ENCODE measurements around the gene MARCHF7.
"Not testable (repeated sequence)": the region's sequence is repeated elsewhere in the genome, so short reads cannot be mapped to it uniquely, and the experiment has no call there.

Gene MARCHF7

GRCh38 chr2:159714247-159714930 is 2.1 kb downstream of the MARCHF7 start:
- no peak for DNase-seq (ENCODE audit: low read depth, low spot score)
- no peak overlapping the region; the same call in 1 of the 2 replicates for H3K4me3 ChIP-seq (ENCODE audit: low read length)

GRCh38 chr2:159715451-159715850 is 3.1 kb downstream of the MARCHF7 start:
- DNase-seq (ENCODE audit: low read depth, low spot score), result no peak
- no peak overlapping the region for H3K4me3 ChIP-seq (ENCODE audit: low read length)

GRCh38 chr2:159716409-159716808 is 4.1 kb downstream of the MARCHF7 start:
- not testable (repeated sequence) for H3K4me3 ChIP-seq (ENCODE audit: low read length); DNase-seq (ENCODE audit: low read depth, low spot score)

GRCh38 chr2:159716857-159717256 is 4.6 kb downstream of the MARCHF7 start:
- no peak overlapping the region for H3K4me3 ChIP-seq (ENCODE audit: low read length)
- DNase-seq (ENCODE audit: low read depth, low spot score), result no peak

GRCh38 chr2:159720676-159721075 is 8.4 kb downstream of the MARCHF7 start:
- no peak for DNase-seq (ENCODE audit: low read depth, low spot score)
- H3K4me3 ChIP-seq (ENCODE audit: low read length), result no peak overlapping the region

- H3K4me3 ChIP-seq (ENCODE audit: low read length), result no peak overlapping the region
- no peak for DNase-seq (ENCODE audit: low read depth, low spot score)
These were observed 10.3 kb downstream of the MARCHF7 start for GRCh38 chr2:159722580-159722979.

GRCh38 chr2:159724795-159725572 is 12.7 kb downstream of the MARCHF7 start:
- DNase-seq (ENCODE audit: low read depth, low spot score); H3K4me3 ChIP-seq (ENCODE audit: low read length): not testable (repeated sequence)

- H3K4me3 ChIP-seq (ENCODE audit: low read length), result no peak overlapping the region
- DNase-seq (ENCODE audit: low read depth, low spot score), result no peak
These were observed 13.4 kb downstream of the MARCHF7 start for GRCh38 chr2:159725713-159726112.

GRCh38 chr2:159728629-159729028 is 16.3 kb downstream of the MARCHF7 start:
- no peak for DNase-seq (ENCODE audit: low read depth, low spot score)

GRCh38 chr2:159735648-159736047 is 23.3 kb downstream of the MARCHF7 start:
- H3K4me3 ChIP-seq (ENCODE audit: low read length), result no peak overlapping the region
- no peak for DNase-seq (ENCODE audit: low read depth, low spot score)

More at GRCh38 chr2:159728629-159729028, 16.3 kb downstream of the MARCHF7 start:
- H3K4me3 ChIP-seq (ENCODE audit: low read length), result no peak overlapping the region

GRCh38 chr2:159736048-159736447 is 23.7 kb downstream of the MARCHF7 start:
- H3K4me3 ChIP-seq (ENCODE audit: low read length), result no peak overlapping the region
- no peak for DNase-seq (ENCODE audit: low read depth, low spot score)

- DNase-seq (ENCODE audit: low read depth, low spot score), result no peak
- no peak overlapping the region for H3K4me3 ChIP-seq (ENCODE audit: low read length)
These were observed 25.1 kb downstream of the MARCHF7 start for GRCh38 chr2:159737292-159737916.

- DNase-seq (ENCODE audit: low read depth, low spot score), result no peak
- no peak overlapping the region for H3K4me3 ChIP-seq (ENCODE audit: low read length)
These were observed 25.6 kb downstream of the MARCHF7 start for GRCh38 chr2:159737917-159738296.

GRCh38 chr2:159738509-159739390 is 26.4 kb downstream of the MARCHF7 start:
- H3K4me3 ChIP-seq (ENCODE audit: low read length), result no peak overlapping the region
- no peak for DNase-seq (ENCODE audit: low read depth, low spot score)

- no peak for DNase-seq (ENCODE audit: low read depth, low spot score)
- H3K4me3 ChIP-seq (ENCODE audit: low read length), result no peak overlapping the region
These were observed 30.5 kb downstream of the MARCHF7 start for GRCh38 chr2:159742846-159743245.

GRCh38 chr2:159744363-159744762 is 32.1 kb downstream of the MARCHF7 start:
- DNase-seq (ENCODE audit: low read depth, low spot score), result no peak

GRCh38 chr2:159745237-159745636 is 32.9 kb downstream of the MARCHF7 start:
- not testable (repeated sequence) for H3K4me3 ChIP-seq (ENCODE audit: low read length); DNase-seq (ENCODE audit: low read depth, low spot score)

More at GRCh38 chr2:159744363-159744762, 32.1 kb downstream of the MARCHF7 start:
- H3K4me3 ChIP-seq (ENCODE audit: low read length), result no peak overlapping the region

- no peak overlapping the region for H3K4me3 ChIP-seq (ENCODE audit: low read length)
- DNase-seq (ENCODE audit: low read depth, low spot score), result no peak
These were observed 35.8 kb downstream of the MARCHF7 start for GRCh38 chr2:159748089-159748488.

- H3K4me3 ChIP-seq (ENCODE audit: low read length), result no peak overlapping the region
- no peak for DNase-seq (ENCODE audit: low read depth, low spot score)
These were observed 38.6 kb downstream of the MARCHF7 start for GRCh38 chr2:159750873-159751272.

All from Jurkat, Clone E6-1 (cell line).